SU-DHL-6 (cell line): ENCODE measurements around the gene CTCFL.
A peak's percentile ranks its signal among the peaks of the same experiment; 100 is the strongest.

Experiments used
- H2AFZ ChIP-seq: fragments of 200-600 bp; sonication (generic); 2 replicates; pipeline ENCODE4 v1.6.1; 2014; ENCODE audit warnings: low read depth, mild to moderate bottlenecking, moderate library complexity, mixed read lengths, antibody characterized with exemption, low read length; ENCODE audit not compliant: severe bottlenecking
- H3F3A ChIP-seq: fragments of 200-600 bp; shearing (Covaris generic); 2 replicates; pipeline ENCODE4 v1.6.0; 2016; ENCODE audit warnings: antibody characterized with exemption, mild to moderate bottlenecking; ENCODE audit not compliant: insufficient read depth
- H3K27ac ChIP-seq: fragments of 200-600 bp; sonication (generic); 2 replicates; pipeline ENCODE4 v1.5.1; 2016; ENCODE audit warnings: low read depth, mild to moderate bottlenecking, low read length, moderate library complexity, mixed read lengths
- H3K27me3 ChIP-seq: fragments of 200-600 bp; sonication (generic), shearing (Covaris generic); 2 replicates; pipeline ENCODE4 v1.6.0; 2014; ENCODE audit warnings: mild to moderate bottlenecking, low read length
- H3K36me3 ChIP-seq: fragments of 200-600 bp; sonication (generic); 2 replicates; pipeline ENCODE4 v1.6.1; 2014; ENCODE audit warnings: mild to moderate bottlenecking, low read length, mixed read lengths
- H3K4me2 ChIP-seq: fragments of 300-600, 200-600 bp; shearing (Covaris generic), sonication (generic); 2 replicates; pipeline ENCODE4 v1.6.0; 2014; ENCODE audit warnings: low read length, low read depth, mild to moderate bottlenecking; ENCODE audit not compliant: poor library complexity, severe bottlenecking
- H3K4me3 ChIP-seq: fragments of 200-600 bp; sonication (generic); 2 replicates; pipeline ENCODE4 v1.5.1; 2014; ENCODE audit warnings: antibody characterized with exemption, low read length, mild to moderate bottlenecking, mixed read lengths; ENCODE audit not compliant: insufficient read depth, poor library complexity, severe bottlenecking
- H3K79me2 ChIP-seq: fragments of 200-600 bp; sonication (generic); 2 replicates; pipeline ENCODE4 v1.6.1; 2014; ENCODE audit warnings: mild to moderate bottlenecking, low read length, moderate library complexity; ENCODE audit not compliant: insufficient read depth
- H3K9ac ChIP-seq: fragments of 200-600 bp; sonication (generic); 2 replicates; pipeline ENCODE4 v1.7.0; 2014; ENCODE audit warnings: mild to moderate bottlenecking, low read length
- H3K9me2 ChIP-seq: fragments of 200-600 bp; sonication (generic); replicated peaks from 2 replicates; pipeline ENCODE4 v1.6.1; 2014; ENCODE audit warnings: low read length; ENCODE audit not compliant: insufficient read depth
- H3K9me3 ChIP-seq: fragments of 200-600 bp; sonication (generic); 2 replicates; pipeline ENCODE4 v1.6.1; 2014; ENCODE audit warnings: low read length, mixed read lengths; ENCODE audit not compliant: insufficient read depth
- H4K20me1 ChIP-seq: fragments of 200-600 bp; sonication (generic); 2 replicates; pipeline ENCODE4 v1.6.1; 2014; ENCODE audit warnings: low read depth, mild to moderate bottlenecking, antibody characterized with exemption, low read length, moderate library complexity, mixed read lengths
- EZH2phosphoT487 ChIP-seq: fragments of 200-600 bp; sonication (generic), shearing (Covaris generic); conservative IDR thresholded peaks from 2 replicates; pipeline ENCODE4 v1.6.1; 2018; ENCODE audit warnings: mild to moderate bottlenecking, antibody characterized with exemption, low read length, moderate library complexity, mixed read lengths
- TF ChIP-seq, protein P1 (sequence below): fragments of 200-600 bp; sonication (generic); IDR thresholded peaks from one replicate; pipeline ENCODE4 v1.5.1; 2017; ENCODE audit warnings: antibody characterized with exemption, mild to moderate bottlenecking, low read length, moderate library complexity; ENCODE audit not compliant: insufficient read depth, poor library complexity, severe bottlenecking

Gene CTCFL

DNA sequence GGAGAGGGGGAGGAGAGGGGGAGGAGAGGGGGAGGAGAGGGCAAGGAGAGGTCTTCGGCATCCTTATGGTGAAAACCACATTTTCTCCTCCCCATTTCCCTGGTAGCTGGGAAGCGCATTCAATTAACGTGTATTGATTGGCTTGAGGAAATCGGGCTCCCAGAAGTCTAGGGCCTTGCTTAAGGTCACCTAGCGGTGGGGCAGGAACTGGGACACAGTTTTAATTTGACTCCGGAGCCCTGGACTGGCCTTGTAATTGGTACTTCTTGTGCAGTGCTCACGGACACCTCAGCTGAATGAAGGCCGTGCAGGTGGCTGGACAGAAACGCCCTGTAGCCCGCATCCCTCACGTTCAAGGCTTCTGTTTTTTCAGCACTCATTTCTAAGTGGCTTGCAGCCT lies 42.8 kb downstream of the CTCFL start:
- no peak for TF ChIP-seq EZH2phosphoT487
- TF ChIP-seq, protein P1, sequence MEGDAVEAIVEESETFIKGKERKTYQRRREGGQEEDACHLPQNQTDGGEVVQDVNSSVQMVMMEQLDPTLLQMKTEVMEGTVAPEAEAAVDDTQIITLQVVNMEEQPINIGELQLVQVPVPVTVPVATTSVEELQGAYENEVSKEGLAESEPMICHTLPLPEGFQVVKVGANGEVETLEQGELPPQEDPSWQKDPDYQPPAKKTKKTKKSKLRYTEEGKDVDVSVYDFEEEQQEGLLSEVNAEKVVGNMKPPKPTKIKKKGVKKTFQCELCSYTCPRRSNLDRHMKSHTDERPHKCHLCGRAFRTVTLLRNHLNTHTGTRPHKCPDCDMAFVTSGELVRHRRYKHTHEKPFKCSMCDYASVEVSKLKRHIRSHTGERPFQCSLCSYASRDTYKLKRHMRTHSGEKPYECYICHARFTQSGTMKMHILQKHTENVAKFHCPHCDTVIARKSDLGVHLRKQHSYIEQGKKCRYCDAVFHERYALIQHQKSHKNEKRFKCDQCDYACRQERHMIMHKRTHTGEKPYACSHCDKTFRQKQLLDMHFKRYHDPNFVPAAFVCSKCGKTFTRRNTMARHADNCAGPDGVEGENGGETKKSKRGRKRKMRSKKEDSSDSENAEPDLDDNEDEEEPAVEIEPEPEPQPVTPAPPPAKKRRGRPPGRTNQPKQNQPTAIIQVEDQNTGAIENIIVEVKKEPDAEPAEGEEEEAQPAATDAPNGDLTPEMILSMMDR: no peak
- Histone ChIP-seq H4K20me1 (no peaks in the 10 kb centered on the region), H2AFZ (no peak overlapping the region), H3F3A (peaks cover 20% of the 10 kb centered on the region), H3K4me2 (no peak overlapping the region), H3K9me2 (no peaks in the 10 kb centered on the region), H3K9me3 (no peaks in the 10 kb centered on the region), H3K79me2 (no peaks in the 10 kb centered on the region), H3K36me3 (no peaks in the 10 kb centered on the region), H3K27me3 (no peaks in the 10 kb centered on the region), H3K9ac (no peak overlapping the region), H3K4me3 (no peak overlapping the region), H3K27ac (no peak overlapping the region)

DNA sequence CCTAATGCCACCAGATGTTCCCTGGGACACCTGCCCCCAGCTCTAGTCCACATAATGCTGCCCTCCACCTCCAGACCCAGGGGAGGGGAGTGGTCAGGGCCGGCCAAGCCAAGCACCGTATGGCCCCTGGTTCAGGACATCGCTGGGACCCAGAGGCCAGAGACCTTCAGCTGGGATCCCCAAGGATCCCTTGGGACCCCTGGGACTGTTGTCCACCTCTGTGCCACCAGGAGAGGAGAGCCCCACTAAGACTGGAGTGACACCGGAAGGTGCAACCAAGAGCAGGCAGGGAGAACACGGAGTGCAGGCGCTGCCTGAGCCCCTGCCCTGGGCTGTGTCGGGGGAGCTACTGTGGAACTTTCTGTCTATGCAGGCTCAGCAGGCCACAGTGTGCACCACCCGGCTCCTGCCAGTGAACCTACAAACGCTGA lies 43.6 kb downstream of the CTCFL start:
- Histone ChIP-seq H3K9ac (peak overlapping the region; percentile 54), H4K20me1 (no peaks in the 10 kb centered on the region), H3K9me3 (no peaks in the 10 kb centered on the region), H3F3A (peaks cover 20% of the 10 kb centered on the region), H3K36me3 (no peaks in the 10 kb centered on the region), H2AFZ (peak overlapping the region; percentile 44), H3K4me2 (peak overlapping the region; percentile 64), H3K4me3 (peak overlapping the region; percentile 15), H3K27me3 (no peaks in the 10 kb centered on the region), H3K9me2 (no peaks in the 10 kb centered on the region), H3K27ac (peak overlapping the region; percentile 91), H3K79me2 (no peaks in the 10 kb centered on the region)
- TF ChIP-seq EZH2phosphoT487: no peak
- TF ChIP-seq, protein P1: no peak

DNA sequence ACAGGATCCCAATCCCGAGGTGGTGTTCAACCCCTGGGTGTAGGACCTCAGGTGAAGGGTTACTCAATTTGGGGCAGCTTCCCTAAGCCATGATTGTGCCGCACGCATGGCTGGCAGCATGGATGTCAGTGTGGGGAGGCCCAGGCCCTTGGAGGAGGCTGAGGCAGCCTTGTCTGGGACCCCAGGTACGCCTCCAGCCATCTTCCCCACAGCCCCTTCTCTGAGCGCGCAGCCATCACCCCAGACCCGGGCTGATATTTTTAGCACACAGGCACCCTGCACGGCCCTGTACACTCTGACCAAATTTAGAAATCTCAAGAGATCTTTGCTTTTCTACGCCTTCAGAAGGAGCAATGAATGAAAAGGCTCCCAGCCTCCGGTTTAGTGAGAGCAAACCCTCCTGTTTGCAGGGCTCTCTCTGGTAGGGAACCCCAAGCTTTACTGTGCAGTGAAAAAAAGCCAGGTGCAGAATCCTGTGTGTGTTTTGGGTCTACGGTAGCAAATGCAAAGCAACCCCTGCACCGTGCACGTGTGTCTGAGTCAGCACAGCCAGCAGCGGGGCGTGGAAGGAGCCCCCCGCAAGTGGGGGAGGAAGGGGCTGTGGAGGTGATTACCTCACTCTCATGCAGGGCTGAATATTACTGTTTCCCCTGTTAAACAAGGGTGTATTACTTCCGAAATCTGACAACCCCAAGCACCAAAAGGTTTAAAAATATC lies 44.3 kb downstream of the CTCFL start:
- Histone ChIP-seq H3K4me3 (peak overlapping the region; percentile 37), H3K27me3 (no peaks in the 10 kb centered on the region), H3K9me3 (no peaks in the 10 kb centered on the region), H4K20me1 (no peaks in the 10 kb centered on the region), H3K4me2 (peak overlapping the region; percentile 64), H2AFZ (peak overlapping the region; percentile 44), H3K9me2 (no peaks in the 10 kb centered on the region), H3K27ac (peak overlapping the region; percentile 91), H3K36me3 (no peaks in the 10 kb centered on the region), H3K79me2 (no peaks in the 10 kb centered on the region), H3K9ac (peak overlapping the region; percentile 54), H3F3A (peaks cover 20% of the 10 kb centered on the region)
- TF ChIP-seq, protein P1: no peak
- TF ChIP-seq EZH2phosphoT487: no peak
